ENCODE measurements around the gene MAGI1.

DNA sequence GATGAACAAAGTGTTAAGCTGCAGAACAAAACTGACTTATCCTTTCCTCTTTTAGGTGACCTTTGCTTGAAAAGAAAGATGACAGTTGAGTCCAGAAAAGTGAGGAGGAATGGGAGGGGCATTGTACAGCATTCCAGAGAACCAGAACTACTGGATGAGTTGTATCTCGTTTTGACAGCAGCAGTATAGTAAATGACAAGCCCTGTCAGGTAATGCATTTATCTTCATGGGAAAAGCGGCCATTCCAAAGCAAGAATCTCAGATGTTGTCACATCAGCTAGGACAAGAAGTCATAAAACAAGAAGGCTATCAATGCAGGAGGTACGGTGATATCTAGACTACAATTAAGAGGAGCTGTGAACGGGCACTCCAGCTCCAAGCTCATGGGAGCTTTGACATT, 421.5 kb downstream of the MAGI1 start:
- no peak for TF ChIP-seq POLR2A (IDR thresholded peaks at IDR 0.05)
- TF ChIP-seq, protein P1, sequence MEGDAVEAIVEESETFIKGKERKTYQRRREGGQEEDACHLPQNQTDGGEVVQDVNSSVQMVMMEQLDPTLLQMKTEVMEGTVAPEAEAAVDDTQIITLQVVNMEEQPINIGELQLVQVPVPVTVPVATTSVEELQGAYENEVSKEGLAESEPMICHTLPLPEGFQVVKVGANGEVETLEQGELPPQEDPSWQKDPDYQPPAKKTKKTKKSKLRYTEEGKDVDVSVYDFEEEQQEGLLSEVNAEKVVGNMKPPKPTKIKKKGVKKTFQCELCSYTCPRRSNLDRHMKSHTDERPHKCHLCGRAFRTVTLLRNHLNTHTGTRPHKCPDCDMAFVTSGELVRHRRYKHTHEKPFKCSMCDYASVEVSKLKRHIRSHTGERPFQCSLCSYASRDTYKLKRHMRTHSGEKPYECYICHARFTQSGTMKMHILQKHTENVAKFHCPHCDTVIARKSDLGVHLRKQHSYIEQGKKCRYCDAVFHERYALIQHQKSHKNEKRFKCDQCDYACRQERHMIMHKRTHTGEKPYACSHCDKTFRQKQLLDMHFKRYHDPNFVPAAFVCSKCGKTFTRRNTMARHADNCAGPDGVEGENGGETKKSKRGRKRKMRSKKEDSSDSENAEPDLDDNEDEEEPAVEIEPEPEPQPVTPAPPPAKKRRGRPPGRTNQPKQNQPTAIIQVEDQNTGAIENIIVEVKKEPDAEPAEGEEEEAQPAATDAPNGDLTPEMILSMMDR (IDR thresholded peaks at IDR 0.05): no peak

Data from vagina (tissue), 2 donors.